NCI-H460 (cell line): ENCODE measurements around the gene CCP110. TPM values are rescaled to one million over a fixed set of nuclear protein-coding genes. Genes with fewer than 3 reads are reported as not detected.

Experiments used
- DNase-seq: peaks from one replicate; pipeline ENCODE4 v3.0.0-alpha.2; 2016; ENCODE audit warnings: low read depth; ENCODE audit errors: extremely low read depth
- polyA plus RNA-seq: library from polyadenylated mRNA; depleted of rRNA; stranded (reverse); fragments of >200 nt; gene quantifications from 2 replicates; pipeline ENCODE4 v1.2.3, GENCODE V29; 2014; cell fraction: nucleus; rRNA removed
- total RNA-seq: library from RNA; depleted of rRNA; stranded (reverse); fragments of >200 nt; shearing (Covaris generic); gene quantifications from 2 replicates; pipeline ENCODE4 v1.2.3, GENCODE V29; 2014; rRNA removed

The CCP110 gene
- 12.1 and 14.4 TPM in 2 replicates for total RNA-seq
- 14.4 and 32.3 TPM in 2 replicates for polyA plus RNA-seq

- peak; percentile 96 for DNase-seq
These were observed at the start of gene CCP110 for GRCh38 chr16:19523559-19524355. Gene CCP110, plus strand, starts transcription at chr16:19523942. Its CDS starts 3,940 bp downstream, at chr16:19527882.

- DNase-seq, result no peak
These were observed 49.1 kb upstream of the CCP110 start for GRCh38 chr16:19474617-19475016.

GRCh38 chr16:19478505-19478904, 45.2 kb upstream of the CCP110 start:
- DNase-seq, result no peak

- no peak for DNase-seq
These were observed 44.4 kb upstream of the CCP110 start for GRCh38 chr16:19479302-19479721.

- DNase-seq, result no peak
These were observed 42.4 kb upstream of the CCP110 start for GRCh38 chr16:19481296-19481695.

GRCh38 chr16:19481769-19482168, 42.0 kb upstream of the CCP110 start:
- DNase-seq, result no peak

- no peak for DNase-seq
These were observed 41.5 kb upstream of the CCP110 start for GRCh38 chr16:19482291-19482690.

GRCh38 chr16:19484096-19484495, 39.6 kb upstream of the CCP110 start:
- no peak for DNase-seq

- no peak for DNase-seq
These were observed 38.1 kb upstream of the CCP110 start for GRCh38 chr16:19485611-19486010.

- DNase-seq, result no peak
These were observed 37.7 kb upstream of the CCP110 start for GRCh38 chr16:19486051-19486450.

GRCh38 chr16:19486750-19487325, 36.9 kb upstream of the CCP110 start:
- DNase-seq, result no peak

GRCh38 chr16:19488213-19488640, 35.5 kb upstream of the CCP110 start:
- no peak for DNase-seq

GRCh38 chr16:19490619-19491018, 33.1 kb upstream of the CCP110 start:
- no peak for DNase-seq

GRCh38 chr16:19497176-19497575, 26.6 kb upstream of the CCP110 start:
- no peak for DNase-seq

- no peak for DNase-seq
These were observed 24.7 kb upstream of the CCP110 start for GRCh38 chr16:19499006-19499405.

- DNase-seq, result no peak
These were observed 24.3 kb upstream of the CCP110 start for GRCh38 chr16:19499481-19499880.

- peak; percentile 68 for DNase-seq
These were observed 21.2 kb upstream of the CCP110 start for GRCh38 chr16:19502395-19503131.

- no peak for DNase-seq
These were observed 20.2 kb upstream of the CCP110 start for GRCh38 chr16:19503461-19504075.

GRCh38 chr16:19505600-19506303, 18.0 kb upstream of the CCP110 start:
- no peak for DNase-seq

GRCh38 chr16:19506965-19507364, 16.8 kb upstream of the CCP110 start:
- DNase-seq, result no peak
